H1 (cell line): Measurements from ENCODE around the gene SVIP.

Source experiments
- HDAC2 ChIP-seq, 2 experiments: fragments of 300-600 bp in 1 of 2; sonication (generic) in 1 of 2; IDR thresholded peaks; 2 replicates each; pipeline ENCODE4 v1.6.1; 2011 to 2012; ENCODE audit warnings: low read depth in 2 of 2, low read length in 2 of 2, mild to moderate bottlenecking in 2 of 2, moderate library complexity in 2 of 2, borderline replicate concordance in 1 of 2, inconsistent platforms in 1 of 2
- POLR2A ChIP-seq, 2 experiments: IDR thresholded peaks; 1 replicate in 1 of 2; 2 replicates in 1 of 2; pipeline ENCODE4 v1.6.1; 2011; ENCODE audit warnings: low read depth in 2 of 2, low read length in 2 of 2, mild to moderate bottlenecking in 2 of 2; ENCODE audit errors: control extremely low read depth in 1 of 2
- POLR2AphosphoS5 ChIP-seq: IDR thresholded peaks from 2 replicates; pipeline ENCODE4 v1.6.1; 2011; ENCODE audit warnings: low read depth, low read length
- RAD21 ChIP-seq, 2 experiments: IDR thresholded peaks in 1 of 2; conservative IDR thresholded peaks in 1 of 2; 2 replicates each; pipeline ENCODE4 v1.6.1; 2011; ENCODE audit warnings: low read depth in 2 of 2, low read length in 2 of 2, improper control_type of control experiment in 1 of 2, inconsistent platforms in 1 of 2, mild to moderate bottlenecking in 1 of 2, moderate library complexity in 1 of 2
- RFX5 ChIP-seq: IDR thresholded peaks from 2 replicates; pipeline ENCODE4 v1.6.1; 2011; ENCODE audit warnings: low read depth, low read length, improper control_type of control experiment, borderline replicate concordance
- YY1 ChIP-seq: IDR thresholded peaks from 2 replicates; pipeline ENCODE4 v1.6.1; 2011; ENCODE audit warnings: low read depth, mild to moderate bottlenecking, low read length
- TF ChIP-seq, protein P1 (sequence below), 3 experiments: IDR thresholded peaks; 1 replicate in 2 of 3; 2 replicates in 1 of 3; pipeline versions ENCODE4 v1.5.1 to v1.6.1; 2011; ENCODE audit warnings: low read length in 3 of 3, mild to moderate bottlenecking in 3 of 3, inconsistent platforms in 2 of 3, low read depth in 1 of 3, moderate library complexity in 1 of 3; ENCODE audit not compliant: insufficient read depth in 1 of 3; ENCODE audit errors: control extremely low read depth in 1 of 3
- TF ChIP-seq, protein P2 (sequence below): IDR thresholded peaks from 2 replicates; pipeline ENCODE4 v1.6.1; 2012; ENCODE audit warnings: inconsistent platforms

DNA sequence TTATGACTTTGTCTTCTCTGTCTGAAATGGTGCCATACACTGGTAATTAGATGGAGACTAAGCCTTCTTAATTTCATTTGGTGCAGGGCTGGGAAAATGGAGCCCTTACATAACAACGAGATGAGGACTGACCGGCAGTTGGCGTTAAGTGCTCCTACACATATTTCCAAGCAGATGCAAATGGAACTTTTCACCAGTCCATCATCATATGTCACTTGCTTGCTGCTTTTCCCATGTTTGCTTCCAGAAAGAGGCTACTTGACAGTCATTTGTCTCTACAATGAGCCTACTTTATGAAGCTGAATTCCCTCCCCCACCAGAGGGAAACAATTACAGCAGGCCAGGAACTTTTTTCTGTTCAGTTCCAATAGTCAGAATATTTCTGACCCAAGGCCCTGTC lies 32.6 kb downstream of the SVIP start:
- TF ChIP-seq, protein P1, sequence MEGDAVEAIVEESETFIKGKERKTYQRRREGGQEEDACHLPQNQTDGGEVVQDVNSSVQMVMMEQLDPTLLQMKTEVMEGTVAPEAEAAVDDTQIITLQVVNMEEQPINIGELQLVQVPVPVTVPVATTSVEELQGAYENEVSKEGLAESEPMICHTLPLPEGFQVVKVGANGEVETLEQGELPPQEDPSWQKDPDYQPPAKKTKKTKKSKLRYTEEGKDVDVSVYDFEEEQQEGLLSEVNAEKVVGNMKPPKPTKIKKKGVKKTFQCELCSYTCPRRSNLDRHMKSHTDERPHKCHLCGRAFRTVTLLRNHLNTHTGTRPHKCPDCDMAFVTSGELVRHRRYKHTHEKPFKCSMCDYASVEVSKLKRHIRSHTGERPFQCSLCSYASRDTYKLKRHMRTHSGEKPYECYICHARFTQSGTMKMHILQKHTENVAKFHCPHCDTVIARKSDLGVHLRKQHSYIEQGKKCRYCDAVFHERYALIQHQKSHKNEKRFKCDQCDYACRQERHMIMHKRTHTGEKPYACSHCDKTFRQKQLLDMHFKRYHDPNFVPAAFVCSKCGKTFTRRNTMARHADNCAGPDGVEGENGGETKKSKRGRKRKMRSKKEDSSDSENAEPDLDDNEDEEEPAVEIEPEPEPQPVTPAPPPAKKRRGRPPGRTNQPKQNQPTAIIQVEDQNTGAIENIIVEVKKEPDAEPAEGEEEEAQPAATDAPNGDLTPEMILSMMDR (IDR thresholded peaks at IDR 0.05; ENCODE audit: control extremely low read depth in 1 of 3, insufficient read depth in 1 of 3, low read depth in 1 of 3, low read length in 3 of 3) = no peak
- TF ChIP-seq POLR2A (IDR thresholded peaks at IDR 0.05; ENCODE audit: control extremely low read depth in 1 of 2, low read depth in 2 of 2, low read length in 2 of 2) (no peak), RAD21 (IDR thresholded peaks at IDR 0.05 in 1 of 2, conservative IDR thresholded peaks at IDR 0.05 in 1 of 2; ENCODE audit: low read depth in 2 of 2, low read length in 2 of 2) (no peak), HDAC2 (IDR thresholded peaks at IDR 0.05; ENCODE audit: borderline replicate concordance in 1 of 2, low read depth in 2 of 2, low read length in 2 of 2) (no peak), YY1 (no peak), POLR2AphosphoS5 (no peak), RFX5 (no peak)
- TF ChIP-seq, protein P2, sequence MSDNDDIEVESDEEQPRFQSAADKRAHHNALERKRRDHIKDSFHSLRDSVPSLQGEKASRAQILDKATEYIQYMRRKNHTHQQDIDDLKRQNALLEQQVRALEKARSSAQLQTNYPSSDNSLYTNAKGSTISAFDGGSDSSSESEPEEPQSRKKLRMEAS = no peak
